HCT116 (cell line): ENCODE data around the gene TRNP1. TPM values are rescaled to one million over a fixed set of nuclear protein-coding genes. Genes with fewer than 3 reads are reported as not detected.

ENCODE experiments used
- ATAC-seq: fragments of 200-7000 bp; cut with Tn5 transposase; 2 replicates; pipeline ENCODE4 v1.9.1; 2020; ENCODE audit warnings: mild to moderate bottlenecking, moderate library complexity
- BruUV-seq: library from RNA; stranded (reverse); fragments of 400-500 nt; replicated peaks from 2 replicates; lab custom pipeline; 2021; lab: Mats Ljungman, UMichigan
- CTCF ChIA-PET: fragments of 300-600 bp; sonication (Branson Sonifier 250); formaldehyde crosslinking; loops from one replicate; lab custom pipeline; 2021; ENCODE audit warnings: antibody characterized with exemption; lab: Charles Lee
- POLR2A ChIA-PET: fragments of 300-600, 350-600 bp; sonication (Branson Sonifier 250); formaldehyde crosslinking; loops from one replicate; lab custom pipeline; 2021; ENCODE audit warnings: antibody characterized with exemption; lab: Charles Lee
- RAD21 ChIA-PET, 2 experiments: fragments of 300-600 bp; sonication (Branson Sonifier 250); formaldehyde crosslinking; loops; one replicate each; lab custom pipeline; 2023; ENCODE audit warnings: low total read pairs in 2 of 2; ENCODE audit not compliant: uncharacterized antibody in 2 of 2, unreplicated experiment in 2 of 2, low non-redundant PET in 1 of 2; lab: Charles Lee
- DNase-seq: peaks from one replicate; pipeline ENCODE4 v3.0.0-alpha.2; 2010; ENCODE audit warnings: low read depth, low spot score
- H2AFZ ChIP-seq: fragments of 200-600 bp; shearing (Covaris generic), sonication (generic); 2 replicates; pipeline ENCODE4 v1.6.1; 2017; ENCODE audit warnings: low read depth, mixed run types, mixed read lengths, antibody characterized with exemption, low read length; ENCODE audit not compliant: poor library complexity, severe bottlenecking
- H3K27ac ChIP-seq: 2 replicates; pipeline ENCODE4 v1.5.1; 2012; ENCODE audit warnings: low read depth, low read length
- H3K27me3 ChIP-seq: fragments of 200-600 bp; sonication (generic); 2 replicates; pipeline ENCODE4 v1.6.1; 2016; ENCODE audit warnings: mixed run types, low read length, mixed read lengths; ENCODE audit not compliant: insufficient read depth
- H3K36me3 ChIP-seq, 2 experiments: fragments of 200-500 bp in 1 of 2; fragments of 200-600 bp in 1 of 2; sonication (Bioruptor generic) in 1 of 2; sonication (generic) in 1 of 2; 2 replicates each; pipeline versions ENCODE4 v1.5.1 to v1.6.1; 2014 to 2016; ENCODE audit warnings: low read length in 2 of 2, inconsistent platforms in 1 of 2, mixed read lengths in 1 of 2, mixed run types in 1 of 2; ENCODE audit not compliant: insufficient read depth in 2 of 2, control insufficient read depth in 1 of 2
- H3K4me1 ChIP-seq, 2 experiments: fragments of 200-600 bp in 1 of 2; sonication (generic) in 1 of 2; 2 replicates each; pipeline versions ENCODE4 v1.5.1 to v1.6.1; 2012 to 2017; ENCODE audit warnings: low read length in 2 of 2, inconsistent platforms in 1 of 2, mild to moderate bottlenecking in 1 of 2, mixed read lengths in 1 of 2, mixed run types in 1 of 2, moderate library complexity in 1 of 2; ENCODE audit not compliant: insufficient read depth in 2 of 2, control insufficient read depth in 1 of 2
- H3K4me2 ChIP-seq: fragments of 200-600 bp; sonication (generic); 2 replicates; pipeline ENCODE4 v1.6.1; 2017; ENCODE audit warnings: mixed run types, low read length, mixed read lengths
- H3K4me3 ChIP-seq, 2 experiments: fragments of 200-600 bp in 1 of 2; sonication (generic) in 1 of 2; replicated peaks in 1 of 2; 2 replicates each; pipeline ENCODE4 v1.5.1; 2011 to 2016; ENCODE audit warnings: low read length in 2 of 2, control low read depth in 1 of 2, low read depth in 1 of 2, mild to moderate bottlenecking in 1 of 2, mixed read lengths in 1 of 2, mixed run types in 1 of 2
- H3K79me2 ChIP-seq: fragments of 200-600 bp; sonication (generic); 2 replicates; pipeline ENCODE4 v1.6.1; 2017; ENCODE audit warnings: mild to moderate bottlenecking, mixed run types, low read length, moderate library complexity, mixed read lengths; ENCODE audit not compliant: insufficient read depth
- H3K9ac ChIP-seq: fragments of 200-600 bp; sonication (generic); 2 replicates; pipeline ENCODE4 v1.6.1; 2016; ENCODE audit warnings: low read length, mixed read lengths
- H3K9me2 ChIP-seq: fragments of 200-600 bp; sonication (generic), shearing (Covaris generic); 2 replicates; pipeline ENCODE4 v1.6.1; 2017; ENCODE audit warnings: mixed run types, mild to moderate bottlenecking, moderate library complexity; ENCODE audit not compliant: insufficient read depth
- H3K9me3 ChIP-seq, 2 experiments: fragments of 200-500 bp in 1 of 2; fragments of 200-600 bp in 1 of 2; sonication (Bioruptor generic) in 1 of 2; sonication (generic) in 1 of 2; 2 replicates each; pipeline ENCODE4 v1.6.1; 2014 to 2017; ENCODE audit warnings: low read length in 2 of 2, mixed read lengths in 2 of 2, inconsistent platforms in 1 of 2, low read depth in 1 of 2, mild to moderate bottlenecking in 1 of 2, mixed run types in 1 of 2, moderate library complexity in 1 of 2; ENCODE audit not compliant: control insufficient read depth in 1 of 2, insufficient read depth in 1 of 2
- H4K20me1 ChIP-seq: fragments of 200-600 bp; sonication (generic), shearing (Covaris generic); 2 replicates; pipeline ENCODE4 v1.6.1; 2017; ENCODE audit warnings: mixed run types, mild to moderate bottlenecking, moderate library complexity; ENCODE audit not compliant: insufficient read depth
- ELF1 ChIP-seq: IDR thresholded peaks from 2 replicates; pipeline ENCODE4 v1.6.1; 2012; ENCODE audit warnings: low read depth, borderline replicate concordance
- JUND ChIP-seq: IDR thresholded peaks from 2 replicates; pipeline ENCODE4 v1.6.1; 2012
- RAD21 ChIP-seq: IDR thresholded peaks from 2 replicates; pipeline ENCODE4 v1.6.1; 2012; ENCODE audit warnings: low read depth, mild to moderate bottlenecking
- SRF ChIP-seq: IDR thresholded peaks from 2 replicates; pipeline ENCODE4 v1.6.1; 2012; ENCODE audit warnings: low read depth
- intact Hi-C: fragments of 100-400 bp; cut with micrococcal nuclease; formaldehyde crosslinking; loops from 2 replicates; pipeline ENCODE4 v1.10.0; 2022
- total RNA-seq: library from RNA; stranded (reverse); gene quantifications from one replicate; pipeline ENCODE4 v1.2.1, GENCODE V29; 2021; ENCODE audit not compliant: unreplicated experiment
- TF ChIP-seq, protein P1 (sequence below), 3 experiments: fragments of 200-600 bp in 1 of 3; sonication (generic) in 1 of 3; IDR thresholded peaks in 2 of 3; conservative IDR thresholded peaks in 1 of 3; 2 replicates each; pipeline ENCODE4 v1.5.1; 2012 to 2017; ENCODE audit warnings: low read depth in 2 of 3, low read length in 2 of 3, antibody characterized with exemption in 1 of 3, borderline replicate concordance in 1 of 3, control low read depth in 1 of 3, mild to moderate bottlenecking in 1 of 3, mixed read lengths in 1 of 3, mixed run types in 1 of 3, moderate library complexity in 1 of 3; ENCODE audit not compliant: insufficient read depth in 1 of 3

The TRNP1 gene
- total RNA-seq, 1 experiment from 2014 or later: 76.9 TPM

DNA sequence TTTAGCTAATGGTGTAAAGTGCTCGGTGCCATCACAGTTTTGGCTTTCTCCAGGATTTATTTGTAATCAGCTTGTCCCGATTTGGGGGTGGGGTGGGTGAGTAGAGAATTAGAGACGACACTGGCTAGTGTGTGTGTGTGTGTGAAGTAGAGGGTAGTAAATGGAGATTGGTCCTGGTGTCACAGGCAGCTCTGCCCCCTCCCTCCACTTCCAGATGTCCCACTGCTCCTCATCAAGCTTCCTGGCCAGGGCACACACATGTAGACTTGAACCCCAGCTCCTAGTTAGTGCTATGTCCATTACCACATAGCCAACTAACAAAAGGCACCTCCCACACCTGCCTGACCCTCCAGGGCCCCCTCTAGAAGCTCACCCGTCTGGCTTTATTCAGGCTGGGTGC, 3.2 kb downstream of the TRNP1 start:
- no peaks in the 10 kb centered on the region for H3K9me3 ChIP-seq
- CTCF ChIA-PET: interaction anchor here (0.7 to 4.6 kb wide), 11 partner anchors 9 to 394 kb away, joined by 3 to 44 read pairs (median 6); partner anchors contain the start of genes GPN2 and TENT5B
- peaks cover 7% of the 10 kb centered on the region; the same call in 1 of the 2 replicates for H4K20me1 ChIP-seq

More for the DNA sequence above, 3.2 kb downstream of the TRNP1 start:
- ChIA-PET POLR2A (interaction anchor here (0.8 to 4.1 kb wide), 4 partner anchors 13 to 38 kb away, joined by 4 to 26 read pairs (median 14); partner anchors contain the start of gene TENT5B), RAD21 (interaction anchor here (0.9 to 1.5 kb wide), 4 partner anchors 29 to 101 kb away, joined by 3 to 5 read pairs (median 4); no protein-coding TSS in a partner anchor)
- no peak for DNase-seq
- H3K27ac ChIP-seq: peak overlapping the region; percentile 85
- peaks cover 76 to 87% of the 10 kb centered on the region in 2 experiments for H3K4me1 ChIP-seq
- no peaks in the 10 kb centered on the region for H3K36me3 ChIP-seq
- no peak overlapping the region for H2AFZ ChIP-seq
- BruUV-seq: no TSS peak
- no peak for ATAC-seq
- H3K9ac ChIP-seq: peak overlapping the region; percentile 89
- H3K4me2 ChIP-seq: peak overlapping the region; percentile 90
- no peak for TF ChIP-seq ELF1
- TF ChIP-seq, protein P1, sequence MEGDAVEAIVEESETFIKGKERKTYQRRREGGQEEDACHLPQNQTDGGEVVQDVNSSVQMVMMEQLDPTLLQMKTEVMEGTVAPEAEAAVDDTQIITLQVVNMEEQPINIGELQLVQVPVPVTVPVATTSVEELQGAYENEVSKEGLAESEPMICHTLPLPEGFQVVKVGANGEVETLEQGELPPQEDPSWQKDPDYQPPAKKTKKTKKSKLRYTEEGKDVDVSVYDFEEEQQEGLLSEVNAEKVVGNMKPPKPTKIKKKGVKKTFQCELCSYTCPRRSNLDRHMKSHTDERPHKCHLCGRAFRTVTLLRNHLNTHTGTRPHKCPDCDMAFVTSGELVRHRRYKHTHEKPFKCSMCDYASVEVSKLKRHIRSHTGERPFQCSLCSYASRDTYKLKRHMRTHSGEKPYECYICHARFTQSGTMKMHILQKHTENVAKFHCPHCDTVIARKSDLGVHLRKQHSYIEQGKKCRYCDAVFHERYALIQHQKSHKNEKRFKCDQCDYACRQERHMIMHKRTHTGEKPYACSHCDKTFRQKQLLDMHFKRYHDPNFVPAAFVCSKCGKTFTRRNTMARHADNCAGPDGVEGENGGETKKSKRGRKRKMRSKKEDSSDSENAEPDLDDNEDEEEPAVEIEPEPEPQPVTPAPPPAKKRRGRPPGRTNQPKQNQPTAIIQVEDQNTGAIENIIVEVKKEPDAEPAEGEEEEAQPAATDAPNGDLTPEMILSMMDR (IDR thresholded peaks at IDR 0.05 in 2 of 3, conservative IDR thresholded peaks at IDR 0.05 in 1 of 3; ENCODE audit: borderline replicate concordance in 1 of 3, insufficient read depth in 1 of 3, low read depth in 2 of 3, low read length in 2 of 3): no peak
- no peak for TF ChIP-seq JUND
- no peak for TF ChIP-seq RAD21
- no peak for TF ChIP-seq SRF
- TF ChIP-seq, all 23 proteins: peak for 0
- Histone ChIP-seq H3K27me3 (no peaks in the 10 kb centered on the region), H3K79me2 (peaks cover 33% of the 10 kb centered on the region), H3K4me3 (peak overlapping the region; percentile 84 to 85), H3K9me2 (no peaks in the 10 kb centered on the region)
- intact Hi-C loops: loop anchor here (1.0 to 5.0 kb wide), 4 partner anchors 29 to 101 kb away; no protein-coding TSS in a partner anchor
